Measurements from ENCODE around the gene TPPP3. TPM values are rescaled to one million over a fixed set of nuclear protein-coding genes. Genes with fewer than 3 reads are reported as not detected.
A peak's percentile ranks its signal among the peaks of the same experiment; 100 is the strongest.

Gene TPPP3
- total and polyA plus RNA-seq, 9 of the 15 experiments (the other 6 are each of a cell fraction or from before 2014, with no cell fraction given), result 0.13 to 0.50 (median 0.36) TPM; not detected in 2

DNA sequence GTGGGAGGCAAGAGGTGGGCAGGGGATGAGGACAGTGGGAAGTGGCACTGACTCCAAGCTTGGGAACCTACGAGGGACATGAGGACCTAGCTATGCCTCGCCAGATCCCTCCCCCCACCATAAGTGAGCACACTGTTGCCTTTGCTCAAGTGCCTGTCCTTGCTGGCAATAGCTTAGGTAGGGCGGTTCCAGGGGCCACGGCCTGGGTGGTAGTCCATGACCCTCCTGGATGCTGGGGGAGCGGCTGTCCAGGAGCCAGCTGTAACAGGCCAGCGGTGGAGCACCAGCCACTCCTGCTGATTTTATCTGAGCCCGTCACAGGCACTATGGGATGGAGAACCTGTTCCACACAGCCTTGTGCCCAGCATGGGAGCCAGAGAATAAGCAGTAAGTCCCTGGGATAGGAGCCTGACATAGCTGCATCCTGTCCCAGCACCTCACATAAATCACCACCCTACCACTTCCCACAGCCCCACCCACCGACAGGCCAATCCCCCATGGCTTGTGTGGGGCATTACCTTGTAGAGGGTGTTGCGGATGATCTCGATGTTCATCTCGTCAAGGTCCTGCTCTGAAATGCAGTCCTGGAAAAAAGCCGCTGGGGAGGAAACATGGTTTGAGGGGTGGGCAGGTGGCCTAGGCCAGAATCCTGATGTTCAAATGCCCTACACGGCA, 49.4 kb upstream of the TPPP3 start:
- no peak for FAIRE-seq

More for the DNA sequence above, 49.4 kb upstream of the TPPP3 start:
- H3K4me2 ChIP-seq (ENCODE audit: insufficient read depth, low read length), result no peak overlapping the region
- intact Hi-C loops (cut with micrococcal nuclease), result no loop called here
- H4K20me1 ChIP-seq (replicated peaks; ENCODE audit: control insufficient read depth, insufficient read depth, low read length), result peaks cover 18% of the 10 kb centered on the region
- H2AFZ ChIP-seq (ENCODE audit: low read depth, low read length), result no peak overlapping the region
- H3K36me3 ChIP-seq (ENCODE audit: control insufficient read depth, insufficient read depth, low read length), result peaks cover 58% of the 10 kb centered on the region; the same call in 2 of the 3 replicates
- CTCF ChIA-PET (ENCODE audit: low intra/inter-chr PET ratio), result no interaction called here
- H3K27me3 ChIP-seq (ENCODE audit: control insufficient read depth in 2 of 2, insufficient read depth in 2 of 2, low read length in 2 of 2), result no peaks in the 10 kb centered on the region
- no peaks in the 10 kb centered on the region for H3K79me2 ChIP-seq (ENCODE audit: control insufficient read depth, insufficient read depth, low read length)
- in situ Hi-C loops (cut with MboI), result no loop called here
- BruUV-seq (replicated peaks), result no TSS peak
- POLR2A ChIA-PET, result interaction anchor here (0.7 to 1.3 kb wide), 3 partner anchors 9 to 268 kb away, joined by 3 read pairs; no protein-coding TSS in a partner anchor
- ATAC-seq (no peak), DNase-seq (ENCODE audit: extremely low read depth in 1 of 4, low spot score in 3 of 4) (no peak)
- peaks cover 0 to 37% of the 10 kb centered on the region in 2 experiments; a peak in 2 of 5 replicates for H3K4me1 ChIP-seq (replicated peaks in 1 of 2; ENCODE audit: control insufficient read depth in 2 of 2, insufficient read depth in 2 of 2, low read length in 2 of 2)
- no peak for TF ChIP-seq NR2C2 (CRISPR knock-in tag; IDR thresholded peaks at IDR 0.05)
- no peak for TF ChIP-seq NR2C2 (tag; IDR thresholded peaks at IDR 0.05)
- TF ChIP-seq TAL1 (IDR thresholded peaks at IDR 0.05), result no peak
- TF ChIP-seq, protein P1, sequence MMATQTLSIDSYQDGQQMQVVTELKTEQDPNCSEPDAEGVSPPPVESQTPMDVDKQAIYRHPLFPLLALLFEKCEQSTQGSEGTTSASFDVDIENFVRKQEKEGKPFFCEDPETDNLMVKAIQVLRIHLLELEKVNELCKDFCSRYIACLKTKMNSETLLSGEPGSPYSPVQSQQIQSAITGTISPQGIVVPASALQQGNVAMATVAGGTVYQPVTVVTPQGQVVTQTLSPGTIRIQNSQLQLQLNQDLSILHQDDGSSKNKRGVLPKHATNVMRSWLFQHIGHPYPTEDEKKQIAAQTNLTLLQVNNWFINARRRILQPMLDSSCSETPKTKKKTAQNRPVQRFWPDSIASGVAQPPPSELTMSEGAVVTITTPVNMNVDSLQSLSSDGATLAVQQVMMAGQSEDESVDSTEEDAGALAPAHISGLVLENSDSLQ (IDR thresholded peaks at IDR 0.05), result peak; percentile 57
- no peak for TF ChIP-seq HDGF (IDR thresholded peaks at IDR 0.05)
- peak; percentile 27 for TF ChIP-seq MEIS2 (IDR thresholded peaks at IDR 0.05; ENCODE audit: partially characterized antibody)
- WGBS (ENCODE audit: insufficient coverage, low coverage, missing lambda C conversion rate), result 77% methylated on average over 12 of the region's 13 CpGs
- no peaks in the 10 kb centered on the region for H3K9me3 ChIP-seq (replicated peaks; ENCODE audit: control insufficient read depth, insufficient read depth, low read depth, low read length)
- no peak overlapping the region for H3K4me3 ChIP-seq
- no peak overlapping the region for H3K9ac ChIP-seq (ENCODE audit: insufficient read depth in 1 of 2, low read depth in 2 of 2, low read length in 2 of 2)
- no peak overlapping the region for H3K27ac ChIP-seq (ENCODE audit: extremely low read depth, low read depth, low read length)
- no peaks in the 10 kb centered on the region for H3K9me1 ChIP-seq (ENCODE audit: control insufficient read depth, insufficient read depth, low read length)

Measured in K562 (cell line).